ENCODE results near the gene PCED1A.

The PCED1A gene

DNA sequence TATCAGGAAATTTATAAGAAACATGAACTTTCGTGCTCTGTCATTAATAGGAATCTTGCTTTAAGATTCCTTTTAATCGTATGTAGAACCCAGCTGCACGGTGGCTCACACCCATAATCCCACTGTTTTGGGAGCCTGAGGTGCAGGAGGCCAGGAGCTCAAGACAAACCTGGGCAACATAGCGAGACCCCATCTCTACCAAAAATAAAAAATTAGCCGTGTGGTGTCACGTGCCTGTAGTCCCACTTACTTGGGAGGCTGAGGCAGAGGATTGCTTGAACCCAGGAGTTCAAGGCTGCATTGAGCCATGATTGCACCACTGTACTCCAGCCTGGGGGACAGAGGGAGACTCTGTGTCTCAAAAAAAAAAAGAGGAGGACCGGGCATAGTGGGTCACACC, 40.2 kb upstream of the PCED1A start:
- Histone ChIP-seq H2AFZ (ENCODE audit: low read length) (no peak overlapping the region), H3K9me3 (replicated peaks; ENCODE audit: insufficient read depth, low read length) (no peaks in the 10 kb centered on the region), H3K27ac (ENCODE audit: low read length) (no peak overlapping the region), H3K4me1 (ENCODE audit: low read length) (no peaks in the 10 kb centered on the region), H3K4me2 (ENCODE audit: low read depth, low read length) (no peak overlapping the region), H3K9ac (ENCODE audit: low read length) (no peak overlapping the region), H3K4me3 (ENCODE audit: low read length) (no peak overlapping the region), H3K9me2 (replicated peaks; ENCODE audit: insufficient read depth, low read length) (no peaks in the 10 kb centered on the region), H3K79me2 (ENCODE audit: low read length) (peaks cover 94% of the 10 kb centered on the region), H3K36me3 (replicated peaks; ENCODE audit: insufficient read depth, low read length) (no peaks in the 10 kb centered on the region), H3F3A (ENCODE audit: insufficient read depth, low read length) (no peaks in the 10 kb centered on the region), H3K27me3 (replicated peaks; ENCODE audit: insufficient read depth, low read length) (no peaks in the 10 kb centered on the region), H4K20me1 (ENCODE audit: insufficient read depth, low read length) (no peaks in the 10 kb centered on the region; the same call in 1 of the 2 replicates)
- TF ChIP-seq EZH2 (optimal IDR thresholded peaks at IDR 0.05; ENCODE audit: low read depth, low read length) (no peak), EZH2phosphoT487 (IDR thresholded peaks at IDR 0.05; ENCODE audit: low read length) (no peak)
- TF ChIP-seq, protein P1, sequence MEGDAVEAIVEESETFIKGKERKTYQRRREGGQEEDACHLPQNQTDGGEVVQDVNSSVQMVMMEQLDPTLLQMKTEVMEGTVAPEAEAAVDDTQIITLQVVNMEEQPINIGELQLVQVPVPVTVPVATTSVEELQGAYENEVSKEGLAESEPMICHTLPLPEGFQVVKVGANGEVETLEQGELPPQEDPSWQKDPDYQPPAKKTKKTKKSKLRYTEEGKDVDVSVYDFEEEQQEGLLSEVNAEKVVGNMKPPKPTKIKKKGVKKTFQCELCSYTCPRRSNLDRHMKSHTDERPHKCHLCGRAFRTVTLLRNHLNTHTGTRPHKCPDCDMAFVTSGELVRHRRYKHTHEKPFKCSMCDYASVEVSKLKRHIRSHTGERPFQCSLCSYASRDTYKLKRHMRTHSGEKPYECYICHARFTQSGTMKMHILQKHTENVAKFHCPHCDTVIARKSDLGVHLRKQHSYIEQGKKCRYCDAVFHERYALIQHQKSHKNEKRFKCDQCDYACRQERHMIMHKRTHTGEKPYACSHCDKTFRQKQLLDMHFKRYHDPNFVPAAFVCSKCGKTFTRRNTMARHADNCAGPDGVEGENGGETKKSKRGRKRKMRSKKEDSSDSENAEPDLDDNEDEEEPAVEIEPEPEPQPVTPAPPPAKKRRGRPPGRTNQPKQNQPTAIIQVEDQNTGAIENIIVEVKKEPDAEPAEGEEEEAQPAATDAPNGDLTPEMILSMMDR (IDR thresholded peaks at IDR 0.05; ENCODE audit: low read length): no peak
- DNase-seq: no peak

DNA sequence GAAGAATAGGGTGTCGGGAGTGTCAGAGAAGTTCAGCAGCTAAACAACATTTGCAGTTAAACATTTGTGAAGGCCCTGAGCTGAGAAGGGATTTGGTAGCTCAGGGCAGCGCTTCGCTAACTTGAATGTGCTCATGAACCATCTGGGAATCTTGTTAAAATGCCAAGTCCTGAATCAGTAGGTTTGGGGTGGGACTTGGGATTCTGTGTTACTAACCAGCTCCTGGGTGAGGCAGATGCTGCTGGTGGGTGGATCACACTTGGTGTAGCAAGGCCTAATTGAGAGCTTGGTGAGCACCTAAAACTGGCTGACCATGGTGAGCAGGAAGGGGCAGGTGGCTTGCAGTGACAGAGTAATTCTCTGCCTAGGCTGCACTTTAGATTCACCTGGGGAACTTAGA, 38.7 kb upstream of the PCED1A start:
- no peak overlapping the region for H3K27ac ChIP-seq (ENCODE audit: low read length)
- H3K27me3 ChIP-seq (replicated peaks; ENCODE audit: insufficient read depth, low read length): no peaks in the 10 kb centered on the region
- no peak overlapping the region for H3K4me3 ChIP-seq (ENCODE audit: low read length)
- no peak overlapping the region for H2AFZ ChIP-seq (ENCODE audit: low read length)
- no peak for TF ChIP-seq EZH2phosphoT487 (IDR thresholded peaks at IDR 0.05; ENCODE audit: low read length)
- no peak for TF ChIP-seq EZH2 (optimal IDR thresholded peaks at IDR 0.05; ENCODE audit: low read depth, low read length)
- TF ChIP-seq, protein P1 (IDR thresholded peaks at IDR 0.05; ENCODE audit: low read length): no peak
- no peak overlapping the region for H3K9ac ChIP-seq (ENCODE audit: low read length)
- no peaks in the 10 kb centered on the region for H3K36me3 ChIP-seq (replicated peaks; ENCODE audit: insufficient read depth, low read length)
- H3K9me3 ChIP-seq (replicated peaks; ENCODE audit: insufficient read depth, low read length): no peaks in the 10 kb centered on the region
- H3K4me1 ChIP-seq (ENCODE audit: low read length): peaks cover 10% of the 10 kb centered on the region
- DNase-seq: no peak
- peaks cover 95% of the 10 kb centered on the region for H3K79me2 ChIP-seq (ENCODE audit: low read length)
- H3F3A ChIP-seq (ENCODE audit: insufficient read depth, low read length): peaks cover 5% of the 10 kb centered on the region; the same call in 1 of the 2 replicates
- no peak overlapping the region for H3K4me2 ChIP-seq (ENCODE audit: low read depth, low read length)
- H3K9me2 ChIP-seq (replicated peaks; ENCODE audit: insufficient read depth, low read length): no peaks in the 10 kb centered on the region
- H4K20me1 ChIP-seq (ENCODE audit: insufficient read depth, low read length): no peaks in the 10 kb centered on the region; the same call in 1 of the 2 replicates

DNA sequence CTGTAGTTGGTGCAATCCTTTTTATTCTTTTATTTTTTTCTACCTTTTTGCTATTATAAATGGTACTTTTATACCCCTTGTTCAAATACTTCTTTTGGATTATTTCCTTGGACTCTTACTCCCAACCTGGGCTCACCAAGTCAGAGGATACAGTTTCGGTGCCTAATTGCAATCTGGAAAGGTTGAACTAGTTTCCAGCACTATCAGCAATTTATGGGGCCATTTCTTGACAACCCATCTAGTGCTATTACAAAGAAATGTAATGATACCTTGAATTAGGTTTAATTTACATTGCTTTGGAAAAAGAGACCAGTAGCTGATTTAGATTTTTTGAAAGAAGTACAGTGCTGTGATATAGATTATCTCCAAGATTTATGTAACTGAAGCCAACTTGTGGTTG, 38.1 kb upstream of the PCED1A start:
- H3K79me2 ChIP-seq (ENCODE audit: low read length): peaks cover 95% of the 10 kb centered on the region
- H3K4me1 ChIP-seq (ENCODE audit: low read length): peaks cover 10% of the 10 kb centered on the region
- TF ChIP-seq, protein P1 (IDR thresholded peaks at IDR 0.05; ENCODE audit: low read length): no peak
- TF ChIP-seq EZH2phosphoT487 (IDR thresholded peaks at IDR 0.05; ENCODE audit: low read length): no peak
- TF ChIP-seq EZH2 (optimal IDR thresholded peaks at IDR 0.05; ENCODE audit: low read depth, low read length): no peak
- H3K9me2 ChIP-seq (replicated peaks; ENCODE audit: insufficient read depth, low read length): no peaks in the 10 kb centered on the region
- no peak overlapping the region for H3K27ac ChIP-seq (ENCODE audit: low read length)
- H2AFZ ChIP-seq (ENCODE audit: low read length): no peak overlapping the region
- peaks cover 10% of the 10 kb centered on the region; the same call in 1 of the 2 replicates for H3F3A ChIP-seq (ENCODE audit: insufficient read depth, low read length)
- no peak overlapping the region for H3K4me3 ChIP-seq (ENCODE audit: low read length)
- no peak overlapping the region for H3K4me2 ChIP-seq (ENCODE audit: low read depth, low read length)
- H3K36me3 ChIP-seq (replicated peaks; ENCODE audit: insufficient read depth, low read length): no peaks in the 10 kb centered on the region
- H4K20me1 ChIP-seq (ENCODE audit: insufficient read depth, low read length): no peaks in the 10 kb centered on the region; the same call in 1 of the 2 replicates
- DNase-seq: no peak
- no peak overlapping the region for H3K9ac ChIP-seq (ENCODE audit: low read length)
- H3K27me3 ChIP-seq (replicated peaks; ENCODE audit: insufficient read depth, low read length): no peaks in the 10 kb centered on the region
- H3K9me3 ChIP-seq (replicated peaks; ENCODE audit: insufficient read depth, low read length): no peaks in the 10 kb centered on the region

Data from MM.1S (cell line).